ENCODE measurements around the gene MAP3K9.

MAP3K9 gene

DNA sequence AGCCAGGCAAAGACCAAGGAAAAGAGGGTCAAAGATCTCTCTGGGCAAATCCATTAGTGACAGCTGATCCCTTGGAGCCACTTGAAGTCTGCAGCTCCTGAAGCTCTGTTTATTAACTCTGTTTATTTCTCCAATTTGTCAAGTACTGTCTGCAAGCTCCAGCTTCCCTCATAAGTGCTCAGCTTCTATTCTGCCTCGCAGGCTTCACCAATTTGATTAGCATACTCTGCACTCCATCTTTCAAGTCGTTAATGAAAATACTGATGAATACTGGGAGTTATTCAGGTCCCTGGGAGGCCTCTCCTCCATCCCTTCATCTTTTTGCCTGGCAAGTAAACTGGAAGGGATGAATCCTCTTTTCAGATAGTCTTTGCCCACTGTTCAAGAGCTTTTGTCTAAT is 113.3 kb downstream of the MAP3K9 start:
- FAIRE-seq = no peak

DNA sequence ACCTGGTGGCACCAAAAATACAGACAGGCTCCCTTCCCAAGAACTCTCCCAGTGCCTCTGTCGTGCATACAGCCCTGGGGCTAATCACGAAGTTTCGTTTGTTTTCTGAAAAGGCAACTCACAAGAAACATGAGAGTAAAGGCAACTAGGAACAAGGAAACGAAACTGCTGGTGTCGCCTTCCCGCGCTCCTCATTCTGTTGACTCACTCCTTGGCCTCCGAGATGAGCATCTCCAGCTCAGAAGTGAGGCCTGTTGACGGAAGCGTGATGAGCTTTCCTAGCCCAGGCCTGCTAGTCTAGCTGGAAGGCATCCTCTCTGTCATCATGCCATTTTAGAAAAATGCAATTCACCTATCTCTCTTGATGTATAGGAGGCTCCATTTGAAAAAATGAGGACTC is 117.1 kb downstream of the MAP3K9 start:
- FAIRE-seq = no peak

DNA sequence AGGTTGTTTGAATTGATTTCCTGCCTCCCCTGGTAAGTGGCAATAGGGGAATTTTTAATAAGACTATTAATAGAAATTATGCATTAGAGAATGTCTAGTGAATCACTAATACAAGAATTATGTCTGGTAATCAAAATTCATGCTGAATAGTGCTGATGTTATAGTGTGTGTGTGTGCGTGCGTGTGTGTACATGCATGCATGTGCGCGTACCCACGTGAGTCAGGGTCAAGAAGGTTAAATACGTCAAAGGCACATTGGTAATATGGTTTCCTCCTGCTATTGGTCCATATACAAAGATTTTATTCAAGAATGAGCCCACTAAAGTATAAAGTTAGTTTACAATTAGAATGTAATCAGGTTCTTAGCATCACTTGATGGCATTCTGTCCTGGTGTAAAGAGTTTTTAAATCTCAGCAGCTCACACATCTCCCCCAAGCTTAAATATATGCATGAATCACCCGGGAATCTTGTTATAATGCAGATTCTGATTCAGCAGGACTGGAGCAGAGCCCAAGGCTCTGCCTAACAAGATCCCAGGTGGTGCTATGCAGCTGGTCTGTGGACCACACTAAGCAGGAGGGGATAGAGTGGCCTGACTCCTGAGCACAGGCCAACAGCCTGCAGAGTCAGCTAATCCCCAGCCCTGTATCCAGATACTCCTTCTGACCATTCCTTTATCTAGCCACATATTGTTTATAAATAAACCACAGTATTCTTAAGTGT is 123.7 kb downstream of the MAP3K9 start:
- no peak for FAIRE-seq

GRCh38 chr14:70683983-70684382 is 125.3 kb downstream of the MAP3K9 start:
- no peak for FAIRE-seq

DNA sequence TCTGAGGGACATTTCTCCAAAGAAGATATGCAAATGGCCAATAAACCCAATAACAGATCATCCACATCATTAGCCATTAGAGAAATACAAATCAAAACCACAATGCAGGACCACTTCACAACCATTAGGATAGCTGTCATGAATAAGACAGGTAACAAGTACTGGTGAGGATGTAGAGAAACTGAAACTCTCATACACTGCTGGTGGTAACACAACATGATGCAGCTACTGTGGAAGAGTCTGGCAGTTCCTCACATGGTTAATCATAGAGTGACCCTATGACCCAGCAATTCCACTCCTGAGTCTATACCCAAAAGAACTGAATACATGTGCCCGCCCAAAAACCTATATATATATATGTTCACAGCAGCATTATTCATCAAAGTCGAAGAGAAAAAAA is 128.6 kb downstream of the MAP3K9 start:
- no peak for FAIRE-seq

- FAIRE-seq = no peak
Observed at GRCh38 chr14:70677341-70677740, 132.0 kb downstream of the MAP3K9 start.

Data from A204.1 (cell line).